Activated T-helper 9 cell treated with anti-CD3 and anti-CD28 coated beads, Interleukin-2, amount 50 U/mL, for 16 hours (primary cell): ENCODE data around the gene TSR3.

Source experiments
- DNase-seq: peaks from one replicate; pipeline ENCODE4 v3.0.0-alpha.2; 2020; ENCODE audit warnings: low read depth

Gene TSR3

DNA sequence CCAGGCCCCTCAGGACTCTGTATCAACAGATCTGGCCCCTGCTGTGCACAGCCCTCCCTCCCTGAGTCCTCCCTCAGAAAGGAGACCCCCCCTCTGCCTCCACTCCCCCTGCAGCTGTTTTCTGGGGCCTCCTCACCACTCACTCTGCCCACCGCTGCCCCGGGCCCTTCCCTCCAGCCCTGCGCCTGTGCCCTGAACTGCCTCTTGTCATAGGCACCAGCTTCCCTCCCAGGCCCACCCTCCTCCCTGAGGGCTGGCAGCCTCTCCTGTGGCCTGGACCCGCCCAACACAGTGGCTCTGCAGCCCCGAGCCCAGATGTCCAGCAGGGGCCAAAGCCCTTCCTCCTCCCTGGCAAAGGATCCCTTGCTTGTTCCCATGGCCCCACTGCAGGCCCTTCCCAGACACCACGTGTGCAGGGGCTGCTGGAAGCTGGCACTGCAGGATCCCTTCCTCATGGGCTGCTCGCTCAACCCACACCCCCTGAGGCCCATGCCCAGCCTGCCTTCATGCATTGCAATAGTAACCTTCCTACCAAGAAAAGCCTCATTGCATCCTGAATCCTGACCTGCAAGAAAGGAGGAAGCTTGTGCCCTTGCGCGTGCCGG is 25.8 kb upstream of the TSR3 start:
- no peak for DNase-seq

DNA sequence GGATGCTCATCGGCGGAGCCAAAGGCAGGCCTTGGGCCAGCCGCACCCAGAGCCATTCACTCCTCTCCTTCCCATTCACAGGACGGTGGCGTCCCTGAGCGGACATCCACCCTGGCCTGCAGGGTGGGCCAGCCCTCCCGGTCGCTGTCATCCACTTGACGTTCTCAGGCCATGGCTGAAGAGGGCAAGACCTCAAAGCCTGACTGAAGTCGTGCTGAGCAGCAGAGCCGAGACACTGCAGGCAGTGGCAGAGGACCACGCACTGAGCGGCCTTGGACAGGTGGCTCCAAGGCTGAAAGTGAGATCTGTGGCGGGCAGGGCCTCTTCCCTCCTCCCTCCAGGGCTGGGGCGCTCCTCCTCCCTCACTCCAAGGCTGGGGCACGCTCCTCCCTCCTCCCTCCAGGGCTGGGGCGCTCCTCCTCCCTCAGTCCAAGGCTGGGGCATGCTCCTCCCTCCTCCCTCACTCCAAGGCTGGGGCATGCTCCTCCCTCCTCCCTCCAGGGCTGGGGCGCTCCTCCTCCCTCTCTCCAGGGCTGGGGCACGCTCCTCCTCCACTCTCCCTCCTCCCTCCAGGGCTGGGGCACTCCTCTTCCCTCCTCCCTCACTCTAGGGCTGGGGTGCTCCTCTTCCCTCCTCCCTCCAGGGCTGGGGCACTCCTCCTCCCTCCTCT is 24.2 kb upstream of the TSR3 start:
- DNase-seq: no peak

DNA sequence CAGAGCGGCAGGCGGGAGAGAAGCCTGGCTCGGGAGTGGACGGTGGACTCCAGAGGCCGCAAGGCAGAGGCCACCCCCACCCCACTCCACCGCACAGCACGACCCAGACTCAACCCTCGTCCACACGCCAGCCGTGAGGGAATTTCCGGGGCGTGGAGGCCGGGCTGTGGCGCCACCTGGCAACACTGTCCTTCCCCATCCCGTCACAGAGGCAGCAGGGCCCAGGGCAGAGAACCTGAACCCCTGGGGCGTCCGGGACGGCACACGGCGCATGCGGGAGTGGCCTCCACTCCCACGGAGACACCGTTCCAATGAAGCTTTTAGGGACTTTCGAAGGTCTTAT is 23.6 kb upstream of the TSR3 start:
- DNase-seq: no peak

DNA sequence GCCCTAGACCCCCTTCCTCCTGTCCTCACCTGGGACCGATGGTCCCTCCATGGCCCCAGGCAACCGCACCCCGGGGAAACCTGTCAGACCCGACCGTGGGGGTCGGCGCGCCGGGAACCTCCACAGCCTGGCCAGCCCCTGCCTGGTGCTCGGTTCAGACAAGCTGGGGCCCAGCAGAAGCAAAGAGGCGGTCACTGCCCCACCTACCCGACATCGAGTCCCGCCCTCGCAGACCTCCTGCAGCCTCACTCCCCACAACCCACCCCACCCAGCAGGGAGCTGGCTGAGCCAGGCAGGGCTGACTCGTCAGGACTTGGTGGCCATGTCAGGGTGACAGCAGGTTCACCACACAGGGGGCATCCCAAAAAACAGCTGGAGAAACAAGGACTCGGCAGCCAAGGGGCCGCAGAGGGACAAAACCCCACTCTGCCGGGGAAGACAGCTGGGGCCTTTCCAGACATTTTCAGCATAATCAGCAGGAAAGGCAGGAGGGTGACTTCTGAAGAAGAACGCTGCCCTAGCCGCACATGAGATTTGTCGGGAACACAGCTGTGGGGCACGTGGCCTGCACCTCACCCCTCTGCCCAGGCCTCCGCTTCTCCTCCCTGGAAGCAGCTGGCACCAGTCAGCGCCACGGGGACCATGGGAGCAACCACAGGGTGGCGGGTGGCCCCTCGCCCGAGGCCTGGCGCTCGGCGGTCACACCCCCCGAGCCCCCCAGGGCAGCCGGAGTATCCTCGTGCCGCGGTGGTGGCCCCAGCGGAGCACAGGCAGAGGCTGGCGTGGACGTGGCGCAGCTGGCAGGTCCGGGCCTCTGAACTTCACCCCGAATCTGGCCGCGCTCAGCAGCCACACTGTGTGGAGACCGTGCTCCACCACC is 23.0 kb upstream of the TSR3 start:
- no peak for DNase-seq

DNA sequence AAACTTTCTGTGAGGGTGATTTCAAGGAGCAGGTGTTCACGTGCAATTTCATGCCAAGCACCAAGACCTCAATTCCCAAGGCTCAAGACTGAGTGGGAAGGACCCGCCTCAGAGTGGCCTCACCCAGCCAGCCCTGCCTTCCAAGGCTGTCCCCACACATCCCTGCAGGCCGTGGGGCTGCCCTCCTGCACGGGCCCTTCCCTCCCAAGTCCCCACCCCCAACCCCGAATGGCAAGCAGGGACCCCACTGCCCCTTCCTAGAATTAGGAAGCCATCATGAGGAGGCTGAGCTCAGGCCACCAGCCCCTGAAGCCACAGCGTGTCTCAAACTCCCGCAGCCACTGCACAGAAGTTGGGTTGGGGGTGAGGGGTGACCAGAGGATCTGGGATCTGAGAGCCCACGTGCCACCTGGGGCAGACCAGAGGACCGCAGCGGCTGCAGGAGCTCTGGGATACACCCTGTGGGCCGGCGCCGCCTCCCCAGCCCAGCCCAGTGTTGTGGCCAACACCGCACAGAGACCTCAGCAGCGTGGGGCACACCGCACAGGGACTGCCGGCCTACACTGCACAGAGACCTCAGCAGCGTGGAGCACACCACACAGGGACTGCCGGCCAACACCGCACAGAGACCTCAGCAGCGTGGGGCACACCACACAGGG is 20.7 kb upstream of the TSR3 start:
- DNase-seq: no peak

DNA sequence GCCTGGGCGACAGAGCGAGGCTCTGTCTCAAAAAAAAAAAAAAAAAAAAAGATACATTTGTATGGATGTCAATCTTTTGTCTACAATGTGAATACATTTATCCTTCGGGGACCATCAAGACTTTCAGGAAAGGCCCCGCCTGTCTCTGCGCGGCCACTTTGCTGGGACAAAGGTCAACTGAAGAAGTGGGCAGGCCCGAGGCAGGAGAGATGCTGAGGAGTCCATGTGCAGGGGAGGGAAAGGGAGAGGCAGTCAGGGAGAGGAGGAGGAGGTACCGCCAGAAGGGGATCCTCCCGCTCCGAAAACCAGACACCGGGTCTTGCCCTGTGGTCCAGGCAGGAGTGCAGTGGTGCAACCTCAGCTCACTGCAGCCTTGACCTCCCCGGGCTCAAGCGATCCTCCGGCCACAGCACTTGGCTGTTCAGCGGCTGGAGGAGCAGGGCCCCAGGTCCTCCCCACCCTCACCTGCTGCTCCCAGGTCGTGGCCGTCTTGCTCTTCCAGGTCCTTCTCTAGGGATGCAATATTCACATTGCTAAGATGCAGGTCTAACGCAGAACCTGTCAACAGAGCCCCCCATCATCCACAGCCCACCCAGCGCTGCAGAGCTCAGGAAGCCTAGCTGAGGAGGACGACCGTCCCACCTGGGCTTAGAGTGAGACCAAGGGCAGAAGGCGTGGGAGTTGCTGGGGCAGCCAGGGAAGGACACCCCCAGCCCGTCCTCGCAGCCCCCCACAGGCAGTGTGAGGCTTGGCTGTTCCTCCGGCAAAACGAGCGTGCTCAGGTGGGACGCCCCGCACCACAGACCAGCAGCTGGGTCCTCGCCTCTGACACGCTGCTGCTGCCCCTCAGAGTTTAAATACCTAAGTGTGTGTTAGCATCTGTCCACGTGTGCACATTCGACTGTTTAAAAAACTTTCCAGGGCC is 19.6 kb upstream of the TSR3 start:
- no peak for DNase-seq

DNA sequence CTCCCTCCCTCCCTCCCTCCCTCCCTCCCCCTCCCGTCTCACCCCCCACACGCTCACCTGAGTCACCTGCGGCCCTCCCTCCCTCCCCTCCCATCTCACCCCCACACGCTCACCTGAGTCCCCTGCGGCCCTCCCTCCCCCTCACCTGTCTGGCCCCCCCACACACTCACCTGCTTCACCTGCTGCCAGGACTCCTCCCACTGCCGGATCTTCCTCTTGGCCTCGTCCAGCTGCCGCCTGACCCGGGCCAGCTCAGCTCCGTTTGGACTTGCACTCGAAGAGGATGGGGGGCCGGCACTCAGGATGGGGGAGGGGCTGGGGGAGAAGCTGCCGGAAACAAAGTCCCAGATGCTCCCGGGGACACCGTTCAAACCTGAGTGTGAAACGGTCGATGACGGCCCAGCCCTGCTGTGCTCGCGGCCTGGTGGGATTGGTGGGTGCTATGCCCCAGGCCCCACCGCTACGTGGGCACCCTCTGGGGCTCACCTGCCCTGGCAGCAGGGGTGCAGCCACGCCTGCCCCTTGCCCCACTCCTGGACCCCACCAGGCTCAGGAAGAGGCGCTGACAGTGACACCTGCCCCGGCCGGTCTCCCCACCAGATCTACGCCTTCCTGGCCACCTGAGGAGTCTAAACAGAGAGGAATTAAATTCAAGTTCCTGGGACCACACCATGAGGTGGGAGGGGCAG is 16.0 kb upstream of the TSR3 start:
- DNase-seq: no peak

DNA sequence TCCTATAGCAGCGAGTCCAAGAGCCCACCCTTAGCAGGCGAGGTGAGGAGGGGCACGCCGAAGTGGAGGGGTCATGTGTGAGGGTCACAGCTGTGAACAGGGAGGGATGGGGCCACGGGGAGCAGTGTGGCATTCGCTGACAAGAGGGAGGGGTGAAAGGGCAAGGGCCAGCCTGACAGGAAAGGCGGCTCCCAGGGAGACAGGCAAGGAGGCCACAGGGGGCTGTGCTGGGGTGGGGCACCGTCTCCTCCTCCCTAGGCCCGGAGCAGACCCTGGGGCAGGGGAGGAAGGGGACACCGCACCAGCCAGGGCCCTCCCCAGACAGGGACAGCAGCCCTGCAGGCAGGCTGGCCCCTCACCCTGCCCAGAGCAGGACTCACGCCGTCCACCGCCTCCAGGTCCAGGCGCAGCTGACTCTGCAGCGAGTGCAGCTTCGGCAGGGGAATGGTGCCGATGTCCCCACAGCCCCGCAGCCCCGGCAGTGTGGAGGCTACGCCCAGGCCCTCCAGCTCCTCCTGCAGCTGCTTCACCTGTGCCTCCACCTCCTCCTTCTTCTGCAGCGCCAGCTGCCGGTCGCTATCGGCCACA is 15.1 kb upstream of the TSR3 start:
- no peak for DNase-seq

DNA sequence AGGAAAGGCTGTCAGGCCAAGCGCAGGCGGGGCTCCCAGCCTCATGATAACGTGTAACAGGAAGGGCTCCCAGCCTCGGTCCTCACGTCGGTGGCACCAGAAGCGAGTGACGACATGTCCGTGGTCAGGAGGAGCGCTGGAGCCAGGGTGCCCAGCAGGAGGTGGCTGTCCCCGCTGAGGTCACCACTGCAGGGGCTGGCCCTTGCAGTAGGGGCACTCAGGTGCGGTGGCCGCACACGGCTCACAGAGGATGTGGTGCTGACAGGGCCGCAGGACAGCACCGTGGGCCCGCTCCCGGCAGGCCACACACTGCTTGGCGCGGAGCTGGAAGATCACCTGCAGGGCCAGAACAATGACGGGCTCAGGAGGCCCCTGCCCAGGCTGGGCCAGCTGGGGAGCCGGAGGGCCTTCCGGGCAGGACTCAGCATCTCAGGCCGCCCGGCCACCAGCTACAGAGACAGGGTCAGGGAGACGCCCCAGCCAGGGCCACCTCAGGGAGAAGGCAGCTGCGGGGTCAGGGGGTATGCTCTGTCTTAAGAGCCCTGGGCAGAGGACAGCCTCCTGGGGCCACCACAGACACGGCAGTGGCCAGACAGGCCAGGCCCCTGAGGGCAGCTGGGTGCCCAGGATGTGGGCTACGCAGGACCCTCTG is 14.5 kb upstream of the TSR3 start:
- DNase-seq: no peak

DNA sequence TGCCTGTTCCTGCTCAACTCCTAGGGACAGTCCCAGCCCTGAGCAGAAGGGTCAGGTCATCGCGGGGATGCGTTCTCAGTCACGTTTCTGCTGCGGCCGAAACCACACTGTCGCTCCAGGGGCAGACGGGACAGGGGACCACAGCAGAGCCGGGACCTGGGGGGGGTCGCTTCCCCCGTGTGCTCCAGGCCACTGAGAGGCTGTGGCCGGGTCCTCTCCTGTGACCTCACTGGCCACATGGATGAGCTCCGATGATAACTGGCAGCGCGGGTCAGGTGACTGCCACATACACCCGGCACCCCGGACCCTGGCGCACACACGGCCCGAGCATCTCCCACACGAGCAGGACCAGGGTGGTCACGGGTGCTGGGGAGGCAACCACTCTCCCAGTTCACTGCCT is 12.8 kb upstream of the TSR3 start:
- DNase-seq: no peak

DNA sequence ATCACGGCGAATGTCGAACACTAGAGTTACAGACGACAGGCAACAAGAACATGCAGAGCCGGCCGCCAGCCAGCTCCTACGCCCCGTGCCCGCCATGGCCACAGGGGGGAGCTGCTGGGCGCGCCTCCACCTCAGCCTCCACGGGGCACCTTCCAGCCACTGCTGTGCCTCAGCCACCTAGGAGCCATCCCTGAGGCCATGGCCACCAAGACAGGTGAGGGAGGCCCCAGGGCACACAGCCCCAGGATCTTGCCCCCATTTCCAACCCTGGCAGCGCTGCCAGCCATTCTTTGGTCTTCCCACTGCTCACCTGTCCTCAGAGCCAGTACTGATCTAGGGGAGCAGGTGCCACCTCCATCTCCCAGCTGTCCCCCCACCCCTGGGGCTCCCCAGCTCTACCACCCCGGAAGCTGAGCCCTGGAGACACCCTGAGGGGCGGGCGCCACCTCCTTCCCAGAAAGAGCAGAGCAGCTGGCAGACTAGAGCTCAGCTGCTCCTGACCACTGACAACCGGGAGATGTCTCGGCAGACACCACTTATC is 11.9 kb upstream of the TSR3 start:
- DNase-seq: peak; percentile 59

DNA sequence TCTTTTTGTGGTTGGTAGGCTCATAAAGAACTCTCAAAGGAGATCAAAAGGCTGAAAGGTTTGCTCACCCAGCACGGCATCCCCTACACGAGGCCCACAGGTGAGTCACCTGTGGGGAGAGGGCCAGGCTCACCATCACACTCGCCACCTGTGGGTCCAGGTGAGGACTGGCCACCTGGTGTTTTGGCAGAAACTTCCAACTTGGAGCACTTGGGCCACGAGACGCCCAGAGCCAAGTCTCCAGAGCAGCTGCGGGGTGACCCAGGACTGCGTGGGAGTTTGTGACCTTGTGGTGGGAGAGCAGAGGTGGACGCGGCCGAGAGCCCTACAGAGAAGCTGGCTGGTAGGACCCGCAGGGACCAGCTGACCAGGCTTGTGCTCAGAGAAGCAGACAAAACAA is 11.1 kb upstream of the TSR3 start:
- DNase-seq: no peak

DNA sequence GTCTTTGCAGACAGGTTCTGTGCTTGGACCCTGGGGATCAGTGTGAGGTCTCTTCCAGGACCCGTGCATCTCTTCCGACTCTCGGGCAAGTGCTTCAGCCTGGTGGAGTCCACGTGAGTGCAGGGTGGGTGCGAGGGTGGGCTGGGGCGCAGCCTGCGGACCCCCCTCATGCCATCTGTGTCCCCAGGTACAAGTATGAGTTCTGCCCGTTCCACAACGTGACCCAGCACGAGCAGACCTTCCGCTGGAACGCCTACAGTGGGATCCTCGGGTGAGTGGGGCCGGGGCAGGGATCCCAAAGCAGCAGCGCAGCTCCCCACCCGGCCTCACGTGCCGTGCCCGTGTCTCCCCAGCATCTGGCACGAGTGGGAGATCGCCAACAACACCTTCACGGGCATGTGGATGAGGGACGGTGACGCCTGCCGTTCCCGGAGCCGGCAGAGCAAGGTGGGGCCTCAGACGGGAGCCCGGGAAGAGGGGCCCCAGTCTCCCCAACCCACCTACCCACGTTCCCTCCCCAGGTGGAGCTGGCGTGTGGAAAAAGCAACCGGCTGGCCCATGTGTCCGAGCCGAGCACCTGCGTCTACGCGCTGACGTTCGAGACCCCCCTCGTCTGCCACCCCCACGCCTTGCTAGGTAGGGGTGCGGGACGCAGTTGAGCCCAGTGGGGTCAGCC is 10.1 kb upstream of the TSR3 start:
- DNase-seq: no peak

DNA sequence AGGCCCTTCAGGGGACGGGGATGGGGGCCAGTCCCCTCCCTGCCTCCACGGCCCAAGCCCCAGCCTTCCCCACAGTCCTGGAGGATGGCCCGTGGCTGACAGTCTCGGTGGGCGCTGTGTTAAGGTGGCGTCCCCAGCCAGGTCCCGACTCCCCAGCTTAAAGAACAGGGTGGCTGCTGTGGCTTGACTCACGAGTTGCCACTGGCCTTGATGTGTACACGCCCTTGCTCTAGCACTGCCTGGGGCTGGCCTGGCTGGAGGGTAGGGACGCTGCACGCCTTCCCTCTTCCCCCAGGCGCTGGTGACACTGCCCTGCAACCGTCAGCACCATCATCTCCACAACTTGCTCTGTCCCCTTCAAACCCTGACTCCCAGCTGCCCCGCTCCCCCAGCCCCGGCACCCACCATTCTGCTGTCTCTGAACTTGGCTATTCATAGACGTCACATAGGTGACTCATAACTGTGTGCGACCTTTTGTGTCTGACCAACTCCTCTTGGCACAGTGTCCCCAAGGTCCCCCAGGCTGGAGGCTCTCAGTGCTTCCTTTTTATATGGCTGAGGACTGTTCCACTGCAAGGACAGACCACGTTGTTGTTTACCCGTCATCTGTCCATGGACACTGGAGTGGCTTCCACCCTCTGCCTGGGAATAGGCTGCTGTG is 6.4 kb upstream of the TSR3 start:
- no peak for DNase-seq

DNA sequence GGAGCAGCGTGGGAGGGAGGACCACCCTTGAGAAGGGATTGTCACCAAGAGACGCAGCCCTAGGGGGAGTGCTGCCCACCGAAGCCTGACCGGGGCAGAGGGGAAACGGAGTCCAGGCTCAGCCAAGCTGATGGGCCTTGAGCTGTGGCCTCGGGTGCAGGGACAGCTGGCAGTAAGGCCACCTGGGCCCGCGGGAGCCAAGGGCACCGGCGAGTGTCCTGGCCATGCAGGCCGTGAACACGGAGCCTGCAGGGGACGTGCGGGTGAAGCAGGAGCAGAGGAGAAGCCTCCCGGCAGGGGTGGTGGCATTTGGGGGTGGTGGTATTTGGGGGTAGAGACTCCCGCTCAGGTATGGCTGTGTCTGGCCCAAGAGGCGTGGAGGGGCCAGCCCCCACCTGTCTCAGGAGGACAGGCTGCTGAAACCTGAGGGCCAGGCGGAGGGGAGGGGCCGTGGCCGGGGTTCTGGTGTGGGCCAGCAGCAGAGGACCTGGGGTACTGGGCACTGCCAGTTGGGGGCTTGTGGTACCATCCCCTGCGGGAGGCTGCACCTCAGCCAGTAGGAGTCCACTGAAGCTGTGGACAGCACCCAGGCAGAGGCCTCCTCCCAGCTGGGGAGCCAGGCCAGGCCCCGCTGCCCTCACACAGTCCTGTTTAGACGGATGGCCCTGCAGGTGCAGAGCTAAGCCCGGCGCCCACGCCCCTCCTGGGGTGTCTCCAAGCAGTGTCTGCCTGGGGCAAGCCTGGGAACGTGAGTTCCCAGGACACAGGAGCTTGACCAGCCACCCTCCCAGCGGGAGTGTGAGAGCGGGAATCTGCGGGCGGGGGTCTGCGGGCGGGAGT is 4.6 kb upstream of the TSR3 start:
- DNase-seq: no peak

DNA sequence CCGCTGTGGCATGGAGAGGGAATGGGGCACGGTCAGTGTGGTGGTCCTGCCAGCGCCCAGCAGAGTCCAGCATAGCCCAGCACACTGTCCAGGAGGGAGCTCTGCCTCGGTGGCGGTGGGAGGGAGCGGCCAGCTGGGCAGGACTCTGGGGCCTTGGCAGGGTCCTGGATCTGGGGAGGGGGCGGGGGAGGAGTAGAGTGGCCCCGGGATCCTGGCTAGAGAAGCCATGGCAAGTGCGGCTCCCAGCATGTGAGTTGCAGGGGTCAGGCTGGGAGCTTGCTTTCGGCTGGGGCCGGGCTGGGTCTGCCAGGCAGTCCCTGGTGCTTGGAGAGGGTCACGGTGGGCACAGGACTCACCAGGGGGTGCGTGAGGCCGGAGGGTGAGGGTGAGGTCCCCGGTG is 3.9 kb upstream of the TSR3 start:
- DNase-seq: no peak

DNA sequence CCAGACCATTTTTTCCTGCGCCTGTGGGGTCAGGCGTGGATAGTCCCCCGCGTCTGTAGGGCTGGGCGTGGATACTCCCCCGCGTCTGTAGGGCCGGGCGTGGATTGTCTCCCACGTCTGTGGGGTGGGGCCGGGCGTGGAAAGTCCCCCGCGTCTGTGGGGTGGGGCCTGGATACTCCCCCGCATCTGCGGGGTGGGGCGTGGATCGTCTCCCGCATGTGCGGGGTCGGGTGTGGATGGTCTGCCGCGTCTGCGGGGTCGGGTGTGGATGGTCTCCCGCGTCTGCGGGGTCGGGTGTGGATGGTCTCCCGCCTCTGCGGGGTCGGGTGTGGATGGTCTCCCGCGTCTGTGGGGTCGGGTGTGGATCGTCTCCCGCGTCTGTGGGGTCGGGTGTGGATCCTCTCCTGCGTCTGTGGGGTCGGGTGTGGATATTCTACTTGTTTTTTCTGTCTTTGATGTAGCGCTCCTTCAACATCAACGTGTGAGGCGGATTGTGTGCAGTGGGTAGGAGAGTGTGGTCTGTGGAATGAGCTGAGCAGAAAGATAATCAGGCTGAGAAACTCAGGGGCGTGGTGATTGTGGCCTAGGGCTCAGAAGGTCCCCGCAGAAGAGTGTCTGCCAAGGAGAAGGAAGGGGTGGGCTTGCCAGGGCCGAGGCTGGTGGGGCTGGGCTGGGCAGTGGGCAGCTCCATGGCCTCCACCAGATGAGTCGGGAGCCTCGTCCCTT is 3.3 kb upstream of the TSR3 start:
- DNase-seq: no peak
